ENCODE measurements around the gene FAM43B.
"Not testable (repeated sequence)": the region's sequence is repeated elsewhere in the genome, so short reads cannot be mapped to it uniquely, and the experiment has no call there.

The FAM43B gene, protein sequence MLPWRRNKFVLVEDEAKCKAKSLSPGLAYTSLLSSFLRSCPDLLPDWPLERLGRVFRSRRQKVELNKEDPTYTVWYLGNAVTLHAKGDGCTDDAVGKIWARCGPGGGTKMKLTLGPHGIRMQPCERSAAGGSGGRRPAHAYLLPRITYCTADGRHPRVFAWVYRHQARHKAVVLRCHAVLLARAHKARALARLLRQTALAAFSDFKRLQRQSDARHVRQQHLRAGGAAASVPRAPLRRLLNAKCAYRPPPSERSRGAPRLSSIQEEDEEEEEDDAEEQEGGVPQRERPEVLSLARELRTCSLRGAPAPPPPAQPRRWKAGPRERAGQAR

DNA sequence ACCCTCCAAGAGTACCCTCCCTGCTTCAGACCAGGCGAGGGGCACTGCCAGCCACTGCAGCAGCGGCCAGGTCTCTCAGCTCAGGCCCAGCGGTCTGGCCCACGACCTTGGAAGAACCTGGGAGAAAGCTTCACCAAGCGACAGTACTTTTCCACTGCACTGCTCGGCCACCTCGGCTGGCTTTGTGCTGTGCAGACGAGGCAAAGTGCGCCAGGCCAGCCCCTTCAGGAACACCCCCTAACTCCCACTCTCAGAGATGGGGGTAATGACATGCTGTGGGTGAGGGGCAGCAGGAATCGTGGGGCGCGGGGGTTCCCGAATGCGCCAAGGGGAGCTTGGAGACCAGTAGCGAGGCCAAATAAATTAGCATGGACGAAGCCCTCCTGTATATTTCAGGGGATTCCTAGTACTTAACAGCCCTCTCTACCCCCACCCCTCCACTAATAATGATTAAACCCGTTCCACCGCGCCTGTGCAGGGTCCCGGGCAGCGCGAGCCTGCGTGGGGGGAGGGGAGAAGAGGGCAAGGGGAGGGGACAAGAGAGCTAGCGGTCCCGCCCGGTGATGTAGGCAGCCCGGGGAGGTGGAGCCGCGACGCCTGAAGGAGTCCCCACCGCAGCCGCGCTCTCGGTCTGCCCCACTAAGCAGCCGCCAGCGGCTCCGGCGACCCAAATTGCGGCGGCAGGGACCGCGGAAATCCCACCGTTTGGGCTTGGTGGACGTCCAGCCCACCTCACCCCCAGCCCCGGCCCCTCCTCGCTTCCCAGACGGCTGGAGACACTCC is at the start of gene FAM43B:
Gene FAM43B, plus strand, starts transcription at position 629 of the 783 bp plus-strand sequence. CDS start 401 bp downstream, outside the sequence.
- DNase-seq = peak; percentile 41

DNA sequence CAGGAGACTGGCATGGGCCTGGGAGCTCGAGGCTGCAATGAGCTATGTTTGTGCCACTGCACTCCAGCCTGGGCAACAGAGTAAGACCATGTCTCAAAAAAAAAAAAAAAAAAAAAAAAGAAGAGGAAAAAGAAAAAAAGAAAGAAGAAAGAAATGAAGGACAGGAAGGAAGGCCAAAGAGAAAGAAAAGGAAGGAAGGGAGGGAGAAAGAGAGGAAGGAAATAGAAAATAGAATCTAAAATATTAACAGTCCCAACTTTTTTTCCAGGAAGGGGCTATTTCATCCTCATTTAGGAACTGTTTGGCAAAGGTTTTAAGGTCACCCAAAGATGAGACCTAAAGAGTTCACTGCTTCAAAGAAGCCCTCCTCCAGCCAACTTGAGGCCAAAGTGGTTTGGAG is 46.9 kb upstream of the FAM43B start:
- DNase-seq = no peak

DNA sequence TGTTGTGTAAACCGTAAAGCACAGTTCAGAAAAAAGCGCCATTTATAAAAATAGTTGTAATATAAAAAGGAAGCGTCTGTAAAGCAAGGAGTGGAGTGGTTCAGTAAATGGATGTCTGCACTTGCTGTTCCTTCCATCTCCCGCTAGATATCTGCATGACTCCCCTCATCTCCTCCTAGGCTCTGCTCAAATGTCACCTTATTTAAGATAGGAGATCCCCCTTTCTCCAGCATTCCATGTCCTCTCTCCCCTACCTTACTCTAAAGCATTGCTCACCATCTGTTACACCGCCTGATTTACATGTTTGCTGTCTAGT is 45.2 kb upstream of the FAM43B start:
- no peak for DNase-seq

DNA sequence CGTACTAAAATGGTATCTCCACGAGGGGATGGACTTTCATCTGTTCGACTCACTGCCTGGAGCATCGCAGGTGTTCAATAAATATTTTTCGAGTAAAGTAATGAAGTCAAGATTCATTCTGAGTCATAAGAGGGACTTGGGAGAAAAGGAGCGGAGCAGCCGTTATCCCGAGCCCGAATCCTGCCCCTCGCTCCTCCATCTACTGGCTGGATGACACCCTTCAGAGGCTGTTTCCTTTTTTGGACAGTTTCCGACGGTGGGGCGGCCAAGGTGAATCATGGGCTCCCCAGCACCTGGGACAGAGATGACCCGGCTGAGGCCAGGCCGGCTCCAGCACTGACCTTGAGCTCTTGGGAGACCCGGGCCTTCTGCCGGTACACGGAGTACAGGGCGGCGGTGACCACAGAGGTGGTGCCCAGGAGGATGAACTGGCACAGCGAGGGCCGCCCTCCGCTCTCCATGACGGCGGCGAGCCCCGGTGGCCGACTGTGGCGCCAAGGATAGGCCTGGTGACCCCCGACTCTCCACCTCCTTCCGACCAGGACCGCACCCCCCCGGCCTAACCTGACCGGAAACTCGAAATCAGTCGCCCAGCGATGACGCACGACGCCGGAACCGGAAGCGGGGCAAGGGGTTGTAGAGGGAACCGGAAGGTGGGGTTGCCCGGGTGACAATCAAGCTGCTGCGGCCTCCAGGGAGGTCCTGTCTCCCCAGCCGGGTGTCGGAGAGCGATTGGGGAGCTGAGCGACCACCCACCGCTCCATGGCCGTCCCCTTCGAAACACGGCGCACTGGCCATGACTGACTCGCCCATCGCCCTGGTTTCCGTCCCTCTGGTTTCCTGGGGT is 44.6 kb upstream of the FAM43B start, which contains the start of gene MUL1:
Gene MUL1, minus strand, starts transcription at position 588 of the 847 bp plus-strand sequence. Its CDS starts 127 bp downstream, at position 461.
- DNase-seq = peak; percentile 92

DNA sequence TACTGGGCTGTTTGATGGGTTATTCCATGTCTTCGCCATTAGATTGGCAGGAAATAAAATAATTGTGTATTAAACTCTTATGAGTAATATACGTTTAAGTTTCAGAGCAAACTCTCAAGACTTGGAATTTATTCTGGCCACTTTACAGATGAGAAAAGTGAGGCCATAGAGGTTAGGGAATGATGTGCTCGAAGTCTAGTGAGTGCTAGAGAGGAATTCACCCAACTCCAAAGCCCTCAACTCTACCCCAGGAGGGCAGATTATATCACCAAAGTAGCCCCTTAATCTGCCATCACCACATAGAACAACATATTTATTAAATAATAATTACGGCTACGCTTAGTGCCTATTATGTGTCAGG is 44.0 kb upstream of the FAM43B start:
- no peak for DNase-seq

DNA sequence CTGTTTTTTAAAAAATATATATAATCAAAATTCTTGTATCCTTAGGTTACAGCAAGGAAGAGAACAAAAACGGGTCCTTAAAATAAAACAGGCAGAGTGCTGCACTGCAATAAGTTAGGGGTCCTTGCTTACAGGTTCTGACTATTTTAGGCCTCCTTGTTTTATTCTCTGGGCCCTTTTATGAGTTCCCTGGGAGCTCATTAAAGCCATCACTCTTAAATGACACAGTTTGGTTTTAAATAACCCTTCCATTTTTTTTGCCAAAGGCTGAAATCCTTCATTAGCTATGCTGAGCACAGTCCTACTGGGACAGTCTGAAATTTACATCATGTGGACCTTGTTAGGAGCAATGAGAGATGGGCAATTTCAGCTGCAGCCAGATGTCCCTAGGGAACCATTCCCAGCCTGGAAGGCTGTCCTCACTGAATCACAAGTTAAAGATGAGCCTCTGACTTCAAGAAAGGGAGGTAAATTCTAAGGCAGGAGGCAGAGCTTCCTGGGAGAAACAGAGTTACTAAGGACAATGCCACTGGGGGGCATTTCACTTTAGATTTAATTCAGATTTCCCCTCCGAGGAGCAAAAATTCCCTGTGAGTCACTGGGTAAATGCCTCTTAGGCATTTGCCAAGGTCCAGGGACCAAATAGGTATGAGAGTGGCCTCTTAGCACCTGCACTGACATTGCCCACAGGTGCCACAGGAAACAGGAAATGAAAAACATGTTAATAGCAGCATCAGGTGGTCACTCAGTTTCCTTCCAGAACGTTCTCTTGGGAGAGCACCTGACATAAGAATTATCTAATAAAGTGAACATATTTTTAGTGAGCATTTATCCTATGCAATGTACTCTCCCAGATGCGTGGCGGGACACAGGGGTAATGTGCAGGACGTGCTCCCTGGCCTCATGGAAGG is 40.6 kb upstream of the FAM43B start:
- peak; percentile 27 for DNase-seq

DNA sequence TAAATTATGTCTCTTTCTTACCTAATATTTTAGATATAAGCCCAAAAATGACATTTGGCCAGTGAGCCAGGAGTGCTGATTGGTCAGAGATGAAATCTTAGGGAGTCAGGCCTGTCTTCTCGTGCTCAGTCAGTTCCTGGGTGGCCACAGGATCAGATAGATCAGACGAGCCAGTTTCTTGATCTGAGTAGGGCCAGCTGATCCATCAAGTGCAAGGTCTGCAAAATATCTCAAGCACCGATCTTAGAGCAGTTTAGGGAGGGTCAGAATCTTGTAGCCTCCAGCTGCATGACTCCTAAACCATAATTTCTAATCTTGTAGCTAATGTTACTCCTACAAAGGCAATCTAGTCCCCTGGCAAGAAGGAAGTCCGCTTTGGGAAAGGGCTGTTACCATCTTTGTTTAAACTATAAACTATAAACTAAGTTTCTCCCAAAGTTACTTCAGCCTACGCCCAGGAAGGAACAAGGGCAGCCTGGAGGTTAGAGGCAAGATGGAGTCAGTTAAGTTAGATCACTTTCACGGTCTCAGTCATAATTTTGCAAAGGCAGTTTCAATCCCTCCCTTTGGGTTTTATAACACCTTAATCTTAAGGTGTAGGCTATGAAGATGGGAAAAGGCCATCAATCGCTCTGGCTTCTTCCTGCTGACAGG is 32.6 kb upstream of the FAM43B start:
- DNase-seq = not testable (repeated sequence)

DNA sequence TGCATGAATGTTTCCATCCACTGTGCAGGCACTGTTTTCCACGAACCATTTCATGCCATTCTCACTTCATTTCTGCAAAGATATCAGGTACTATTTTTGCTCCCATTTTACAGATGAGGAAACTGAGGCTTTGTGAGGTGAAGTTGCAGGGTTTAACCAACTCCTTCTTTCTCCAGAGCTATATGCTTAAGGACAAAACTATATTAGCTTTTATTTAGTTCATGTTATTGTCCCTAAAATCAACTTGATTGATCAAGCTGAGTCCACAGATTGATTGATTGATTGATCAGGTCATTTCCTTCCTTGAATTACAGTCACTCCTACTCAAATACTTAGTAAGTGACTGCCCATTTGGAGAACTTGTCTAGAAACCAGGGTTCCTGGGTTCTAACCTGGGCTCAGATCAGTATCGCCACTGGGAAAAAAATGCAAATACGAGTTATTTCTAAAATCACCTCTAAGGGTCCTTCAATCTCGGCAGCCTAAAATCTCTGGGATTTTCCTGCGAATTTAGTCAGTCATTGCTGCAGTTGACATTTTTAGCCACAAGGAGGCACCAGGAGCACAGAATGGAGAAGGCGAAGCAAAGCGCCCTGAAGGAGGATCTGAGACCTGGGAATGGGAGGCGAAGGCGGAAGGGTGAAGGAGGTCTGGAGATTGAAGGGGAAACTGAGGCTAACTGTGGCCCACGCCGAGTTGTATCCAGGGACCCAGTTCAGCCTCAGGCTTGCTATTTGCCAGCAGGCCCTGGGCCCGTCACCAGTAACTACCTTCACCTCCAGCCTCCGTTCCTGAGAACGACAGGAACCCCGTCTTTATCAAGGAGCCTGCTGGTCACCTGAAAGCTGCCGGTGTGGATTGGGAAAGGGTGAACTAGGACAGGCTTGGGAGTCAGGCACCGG is 30.2 kb upstream of the FAM43B start:
- peak; percentile 72 for DNase-seq

DNA sequence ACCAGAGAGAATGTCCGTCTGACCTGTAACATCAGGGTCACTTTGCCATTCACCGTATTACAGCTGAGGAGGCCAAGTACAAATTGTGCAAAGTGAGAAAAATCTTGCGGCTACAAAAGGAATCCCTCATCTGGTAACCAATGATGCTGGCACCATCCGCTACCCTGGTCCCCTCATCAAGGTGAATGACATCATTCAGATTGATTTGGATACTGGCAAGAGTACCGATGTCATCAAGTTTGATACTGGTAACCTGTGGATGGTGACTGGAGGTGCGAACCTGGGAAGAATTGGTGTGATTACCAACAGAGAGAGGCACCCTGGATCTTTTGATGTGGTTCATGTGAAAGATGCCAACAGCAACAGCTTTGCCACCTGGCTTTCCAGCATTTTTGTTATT is 26.1 kb upstream of the FAM43B start:
- DNase-seq = no peak

DNA sequence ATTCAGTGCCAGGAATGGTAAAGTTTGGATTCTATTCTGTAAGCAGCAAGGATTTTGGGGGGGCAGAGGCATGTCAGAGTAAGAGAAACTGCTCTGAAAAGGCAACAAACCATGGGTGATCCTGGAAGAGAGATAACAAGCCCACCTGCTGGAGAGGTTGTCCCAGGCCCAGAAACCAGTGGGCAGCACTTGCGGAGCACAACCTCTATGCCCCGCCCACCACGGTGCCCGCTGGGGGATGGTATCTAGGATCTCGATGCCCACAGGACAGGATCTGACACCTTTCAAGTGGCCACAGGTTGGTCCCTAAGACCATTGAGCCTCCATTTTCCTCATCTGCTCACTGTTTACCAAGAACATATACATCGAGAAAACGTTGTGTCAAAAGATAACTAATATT is 24.2 kb upstream of the FAM43B start:
- DNase-seq = no peak

DNA sequence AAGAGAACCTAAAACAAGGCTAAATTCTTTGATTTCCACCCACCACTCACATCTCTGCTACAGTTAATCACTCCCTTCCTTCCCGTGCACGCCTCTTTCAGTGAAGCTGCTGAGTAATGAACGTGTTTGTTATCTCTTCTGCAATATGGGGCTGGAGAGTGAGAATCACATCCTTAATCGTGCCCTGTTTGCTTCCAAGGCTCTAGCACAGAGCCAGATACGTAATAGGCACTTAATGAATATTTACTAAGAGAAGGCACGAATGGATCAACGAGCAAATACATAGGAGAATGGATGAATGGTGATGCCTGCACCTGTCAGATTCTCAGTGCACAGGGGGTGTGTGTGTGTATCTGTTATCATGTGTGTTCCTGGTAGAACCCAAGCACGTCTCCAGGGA is 22.1 kb upstream of the FAM43B start:
- DNase-seq = no peak

DNA sequence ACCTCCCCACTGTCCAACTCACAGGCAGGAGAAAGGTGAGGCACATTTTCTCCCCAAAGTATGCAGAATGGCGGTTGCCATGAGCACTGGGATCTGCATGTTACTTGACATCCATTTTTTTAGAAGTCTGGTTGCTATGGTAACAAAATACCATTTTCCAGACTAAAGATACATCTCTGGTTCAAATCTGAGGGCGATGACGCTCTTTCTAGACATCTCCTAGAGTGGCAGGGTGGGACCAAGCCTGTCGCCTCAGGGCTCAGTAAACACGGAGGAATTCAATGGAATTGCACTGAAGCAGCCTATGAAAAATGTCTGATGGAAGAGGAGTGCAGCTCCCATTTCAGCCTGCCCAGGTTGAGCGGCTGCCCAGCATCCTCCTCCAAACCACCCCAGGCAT is 21.5 kb upstream of the FAM43B start:
- no peak for DNase-seq

DNA sequence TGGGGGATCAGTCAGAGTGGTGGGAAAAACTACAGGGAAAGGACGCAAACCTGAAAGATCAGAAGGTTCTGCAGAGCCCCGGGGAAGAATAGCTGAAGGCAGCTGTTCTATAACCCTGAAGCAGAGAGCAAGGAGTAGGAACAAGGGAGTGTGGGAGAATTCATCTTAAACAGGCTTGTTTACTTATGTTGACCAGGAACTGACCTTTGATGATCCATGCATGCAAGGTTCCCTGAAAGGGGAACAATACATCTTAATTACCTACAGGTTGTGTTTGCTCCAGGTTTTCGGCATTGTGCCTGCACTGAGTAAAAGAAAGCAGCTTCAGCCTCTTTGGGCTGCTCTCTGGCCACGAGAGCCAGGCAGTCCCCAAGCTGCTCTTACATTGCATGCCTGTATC is 18.7 kb upstream of the FAM43B start:
- DNase-seq = no peak

DNA sequence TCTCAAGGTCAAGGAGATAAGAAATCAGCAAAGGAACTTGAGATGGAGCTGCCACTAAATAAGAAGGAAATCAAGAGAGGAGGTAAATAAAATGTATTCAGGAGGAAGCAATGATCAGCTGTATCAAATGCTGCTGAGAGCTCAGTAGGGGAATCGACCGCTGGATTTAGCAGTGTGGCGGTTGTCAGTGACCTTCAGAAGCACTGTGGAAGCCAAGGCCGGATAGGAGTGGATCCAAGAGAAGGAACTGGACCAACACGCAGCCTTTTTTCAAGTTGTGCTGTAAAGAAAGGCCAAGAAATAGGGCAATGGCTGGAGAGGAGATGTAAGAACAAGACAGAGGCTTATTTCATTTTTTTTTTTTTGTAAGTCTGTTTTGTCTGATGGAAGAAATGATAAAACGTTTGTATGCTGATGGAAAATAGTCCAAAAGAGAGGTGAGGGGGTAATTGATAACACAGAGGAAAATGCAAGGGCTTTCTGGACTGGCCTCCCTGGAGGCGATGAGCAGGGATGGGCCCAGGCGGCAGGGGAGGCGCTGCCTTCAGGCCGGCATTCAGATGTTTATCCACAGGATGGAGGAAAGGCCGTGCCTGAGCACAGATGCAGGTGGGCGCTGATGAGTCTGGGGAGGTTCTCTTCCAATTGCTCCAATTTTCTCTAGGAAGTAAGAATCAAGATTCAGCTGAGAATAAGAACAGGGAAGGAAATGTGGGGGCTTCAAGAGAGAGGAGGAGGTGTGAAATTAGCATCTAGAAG is 17.5 kb upstream of the FAM43B start:
- DNase-seq = no peak

DNA sequence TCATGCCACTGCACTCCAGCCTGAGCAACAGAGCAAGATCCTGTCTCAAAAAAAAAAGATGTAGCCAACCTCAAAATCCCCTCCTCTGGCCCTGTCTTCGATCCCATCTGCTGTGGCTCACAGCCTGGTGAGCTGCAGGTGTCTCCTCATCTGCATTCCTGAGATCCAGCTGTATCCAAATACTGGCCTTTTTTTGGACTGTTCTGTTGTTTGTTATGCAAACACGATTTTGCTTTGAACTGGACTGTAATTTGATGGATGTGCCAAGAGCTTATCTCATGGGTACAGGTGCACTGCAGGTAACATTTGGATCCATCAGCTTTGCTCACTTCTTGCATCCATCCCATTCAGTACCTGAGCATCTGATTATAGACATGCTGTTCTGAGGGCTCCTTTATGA is 14.1 kb upstream of the FAM43B start:
- no peak for DNase-seq

DNA sequence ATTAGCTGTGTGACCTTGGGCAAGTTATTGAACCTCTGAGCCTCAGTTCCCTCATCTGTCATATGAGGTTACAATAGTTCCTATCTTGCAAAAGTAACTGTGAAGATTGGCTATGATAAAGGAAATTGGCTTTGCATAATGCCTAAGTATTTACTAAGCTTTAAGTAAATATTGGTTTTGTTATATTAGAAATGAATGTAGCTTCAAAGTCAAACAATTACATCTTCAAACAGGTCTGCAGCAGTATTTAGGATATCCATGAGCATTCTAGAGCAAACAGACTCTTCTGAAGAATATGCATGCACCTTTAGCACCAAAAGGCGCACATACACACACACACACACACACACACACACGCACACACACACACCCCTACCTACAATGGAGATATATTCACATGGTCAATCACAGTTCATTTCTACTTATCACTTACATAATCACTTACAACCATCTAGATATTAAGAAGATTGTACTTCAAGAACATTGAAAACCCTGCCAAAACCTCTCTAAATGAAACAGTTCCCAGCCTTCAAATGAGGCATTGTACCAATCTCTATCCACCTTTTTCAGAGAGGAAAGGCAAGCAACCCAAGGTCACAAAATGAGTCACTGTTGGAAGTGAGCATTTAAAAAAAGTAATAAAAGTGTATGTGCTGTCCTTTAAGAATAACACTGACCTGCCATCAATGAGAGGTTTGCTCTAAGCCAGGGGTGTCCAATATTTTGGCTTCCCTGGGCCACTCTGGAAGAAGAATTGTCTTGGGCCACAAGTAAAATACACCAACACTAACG is 13.4 kb upstream of the FAM43B start:
- no peak for DNase-seq

DNA sequence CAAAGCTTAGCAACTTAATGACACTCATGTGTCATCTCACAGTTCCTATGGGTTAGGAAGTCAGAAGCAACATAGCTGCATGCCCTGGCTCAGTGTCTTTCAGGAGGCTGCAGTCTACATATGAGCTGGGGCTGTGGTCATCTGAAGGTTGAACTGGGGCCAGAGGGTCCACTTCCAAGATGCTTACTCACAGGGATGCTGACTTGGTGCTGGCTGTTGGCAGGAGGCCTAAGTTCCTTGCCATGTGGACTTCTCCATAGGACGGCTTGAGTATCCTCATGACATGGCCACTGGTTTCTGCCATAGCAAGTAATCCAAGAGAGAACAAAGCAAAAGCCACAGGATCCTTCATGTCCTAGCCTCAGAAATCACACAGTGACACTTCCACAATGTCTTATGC is 12.1 kb upstream of the FAM43B start:
- no peak for DNase-seq

DNA sequence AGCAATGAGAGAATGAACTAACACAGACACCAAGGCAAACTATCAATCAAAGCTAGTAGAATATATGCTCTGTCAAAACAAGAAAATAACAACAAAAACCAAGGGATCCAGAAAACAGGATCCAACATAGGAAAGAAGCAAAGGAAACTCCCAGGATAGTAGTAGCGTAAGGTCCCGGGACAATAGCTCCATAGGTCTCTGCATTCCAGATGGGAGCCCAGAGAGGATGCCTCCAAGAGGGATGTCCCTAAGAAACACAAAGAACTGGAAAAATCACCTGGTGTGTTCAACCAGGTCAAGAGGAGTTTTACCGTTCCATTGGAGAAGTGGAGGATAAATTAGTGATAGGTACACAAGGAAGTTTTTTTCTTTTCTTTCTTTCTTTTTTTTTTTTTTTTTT is 5.7 kb upstream of the FAM43B start:
- no peak for DNase-seq

DNA sequence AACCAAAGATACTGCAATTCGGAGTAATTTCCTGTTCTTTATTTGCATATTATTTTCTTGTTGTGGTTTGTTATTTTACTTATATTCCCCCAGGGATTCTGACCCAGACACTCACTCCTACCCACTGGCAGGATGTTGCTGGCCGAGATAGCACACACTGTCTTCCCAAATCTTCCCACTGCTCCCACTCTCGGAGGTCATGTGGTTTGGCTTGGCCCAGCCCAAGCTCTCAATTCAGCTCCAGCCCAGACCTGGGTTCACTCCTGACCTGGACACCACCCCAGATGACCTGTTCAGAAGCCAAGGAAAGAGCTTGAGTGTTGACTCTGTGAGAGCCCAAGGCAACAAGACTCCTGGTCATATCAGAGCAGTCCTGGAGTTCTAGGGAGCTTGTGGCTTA is 1.2 kb upstream of the FAM43B start:
- no peak for DNase-seq

All from fibroblast of skin of right biceps (primary cell).